Putamen (tissue), 1 donor: ENCODE results near the gene TRIAP1.
"Not testable (repeated sequence)": the region's sequence is repeated elsewhere in the genome, so short reads cannot be mapped to it uniquely, and the experiment has no call there.

Experiments
- DNase-seq: peaks from one replicate; pipeline ENCODE4 v3.0.0-alpha.2; 2016; ENCODE audit warnings: low spot score

TRIAP1 gene

GRCh38 chr12:120468821-120469449 lies 22.8 kb upstream of the TRIAP1 start:
- no peak for DNase-seq

- no peak for DNase-seq
These were observed 22.2 kb upstream of the TRIAP1 start for GRCh38 chr12:120468325-120468820.

- DNase-seq = no peak
These were observed 21.3 kb upstream of the TRIAP1 start for GRCh38 chr12:120467439-120467838.

- DNase-seq = no peak
These were observed 20.6 kb upstream of the TRIAP1 start for GRCh38 chr12:120466560-120467315.

- no peak for DNase-seq
These were observed 19.6 kb upstream of the TRIAP1 start for GRCh38 chr12:120465756-120466155.

GRCh38 chr12:120463712-120464111 lies 17.5 kb upstream of the TRIAP1 start:
- no peak for DNase-seq

GRCh38 chr12:120462099-120462640 lies 16.0 kb upstream of the TRIAP1 start:
- no peak for DNase-seq

GRCh38 chr12:120460157-120460556 lies 14.0 kb upstream of the TRIAP1 start:
- DNase-seq = no peak

GRCh38 chr12:120457133-120457532 lies 10.9 kb upstream of the TRIAP1 start:
- no peak for DNase-seq

GRCh38 chr12:120455302-120455701 lies 9.1 kb upstream of the TRIAP1 start:
- no peak for DNase-seq

GRCh38 chr12:120453977-120454376 lies 7.8 kb upstream of the TRIAP1 start:
- no peak for DNase-seq

- DNase-seq = no peak
These were observed 7.0 kb upstream of the TRIAP1 start for GRCh38 chr12:120453060-120453750.

- not testable (repeated sequence) for DNase-seq
These were observed 6.3 kb upstream of the TRIAP1 start for GRCh38 chr12:120452524-120452923.

- no peak for DNase-seq
These were observed 1.8 kb upstream of the TRIAP1 start for GRCh38 chr12:120447992-120448391.

GRCh38 chr12:120446844-120447178 lies 627 bp upstream of the TRIAP1 start:
- DNase-seq = not testable (repeated sequence)

- DNase-seq = no peak
These were observed 1.5 kb downstream of the TRIAP1 start for GRCh38 chr12:120444676-120445075.

GRCh38 chr12:120439646-120440247 lies 6.4 kb downstream of the TRIAP1 start:
- no peak for DNase-seq

- no peak for DNase-seq
These were observed 7.5 kb downstream of the TRIAP1 start for GRCh38 chr12:120438495-120439198.

GRCh38 chr12:120437735-120438494 lies 8.3 kb downstream of the TRIAP1 start, which contains the start of gene COX6A1:
COX6A1 (plus strand) TSS chr12:120438113; CDS start chr12:120438127, 14 bp downstream.
- peak; percentile 95 for DNase-seq

- no peak for DNase-seq
These were observed 13.2 kb downstream of the TRIAP1 start for GRCh38 chr12:120432772-120433525.
